Kidney glomerular epithelial cell (primary cell): ENCODE measurements around the gene VOPP1.

ENCODE experiments used
- DNase-seq: peaks from one replicate; lab custom pipeline; 2025; lab: John Stamatoyannopoulos, UW

Gene VOPP1

GRCh38 chr7:55468495-55468894 lies 103.8 kb downstream of the VOPP1 start:
- no peak for DNase-seq

GRCh38 chr7:55467047-55467593 lies 105.2 kb downstream of the VOPP1 start:
- no peak for DNase-seq

- DNase-seq = no peak
Observed at GRCh38 chr7:55465691-55466090, 106.6 kb downstream of the VOPP1 start.

DNA sequence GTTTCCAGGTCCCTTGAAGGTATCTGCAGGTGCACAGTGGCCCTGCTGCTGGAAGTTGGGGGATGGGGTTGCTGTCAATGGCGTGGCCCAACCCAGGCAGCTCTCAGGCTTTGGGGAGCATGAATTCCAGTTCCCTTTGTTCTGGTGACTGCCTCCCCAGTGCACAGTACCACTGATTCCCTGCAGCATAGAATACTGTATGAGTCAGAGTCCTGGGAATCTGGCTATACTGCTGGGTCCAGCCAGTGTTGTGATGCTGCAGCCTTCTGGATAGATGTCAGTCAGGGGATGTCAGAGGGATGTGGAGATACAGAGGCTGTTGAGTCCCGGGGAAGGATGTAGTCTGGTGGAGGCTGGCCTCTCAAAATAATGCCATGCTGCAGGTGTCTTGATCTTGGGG lies 107.9 kb downstream of the VOPP1 start:
- no peak for DNase-seq

DNA sequence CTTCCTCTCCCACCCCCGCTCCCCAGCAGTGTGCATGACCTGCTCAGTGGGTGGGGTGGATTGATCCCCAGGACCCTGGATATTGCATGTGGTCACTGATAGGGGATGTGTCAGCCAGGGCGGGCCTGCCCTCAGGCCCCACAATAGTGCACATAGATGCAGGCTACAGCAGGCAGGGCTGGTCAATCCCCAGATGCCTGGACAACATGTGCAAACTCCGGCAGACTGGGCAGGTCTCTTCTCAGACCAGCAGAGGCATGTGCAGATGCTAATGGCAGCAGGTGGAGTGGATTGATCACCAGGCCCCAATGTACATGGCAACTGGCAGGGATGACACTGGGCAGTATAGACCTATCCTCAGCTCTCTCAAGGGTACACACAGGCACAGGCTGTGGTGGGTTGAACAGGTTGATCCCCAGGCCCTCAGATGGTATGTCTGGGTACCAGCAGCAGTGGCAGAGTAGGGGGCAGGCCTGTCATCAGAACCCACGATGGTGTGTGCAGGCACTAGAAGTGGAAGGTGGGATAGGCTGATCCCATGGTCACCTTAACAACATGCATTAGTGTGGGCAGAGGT lies 108.5 kb downstream of the VOPP1 start:
- DNase-seq = no peak

DNA sequence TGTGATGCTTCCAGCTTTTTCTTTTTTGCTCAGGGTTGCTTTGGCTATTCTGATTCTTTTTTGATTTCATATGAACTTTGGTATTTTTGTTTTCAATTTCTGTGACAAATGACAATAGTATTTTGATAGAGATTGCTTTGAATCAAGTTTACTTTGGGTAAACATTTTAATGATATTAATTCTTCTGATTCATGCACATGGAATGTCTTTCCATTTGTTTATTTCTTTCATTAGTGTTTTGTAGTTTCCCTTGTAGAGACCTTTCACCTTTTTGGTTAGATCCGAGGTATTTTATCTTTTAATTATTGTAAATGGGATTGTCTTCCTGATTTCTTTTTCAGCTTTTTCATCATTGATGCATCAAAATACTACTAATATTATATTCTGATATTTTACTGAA lies 114.0 kb downstream of the VOPP1 start:
- no peak for DNase-seq

- DNase-seq = no peak
Observed at GRCh38 chr7:55457801-55458200, 114.5 kb downstream of the VOPP1 start.

GRCh38 chr7:55452971-55453370 lies 119.3 kb downstream of the VOPP1 start:
- DNase-seq = no peak

DNA sequence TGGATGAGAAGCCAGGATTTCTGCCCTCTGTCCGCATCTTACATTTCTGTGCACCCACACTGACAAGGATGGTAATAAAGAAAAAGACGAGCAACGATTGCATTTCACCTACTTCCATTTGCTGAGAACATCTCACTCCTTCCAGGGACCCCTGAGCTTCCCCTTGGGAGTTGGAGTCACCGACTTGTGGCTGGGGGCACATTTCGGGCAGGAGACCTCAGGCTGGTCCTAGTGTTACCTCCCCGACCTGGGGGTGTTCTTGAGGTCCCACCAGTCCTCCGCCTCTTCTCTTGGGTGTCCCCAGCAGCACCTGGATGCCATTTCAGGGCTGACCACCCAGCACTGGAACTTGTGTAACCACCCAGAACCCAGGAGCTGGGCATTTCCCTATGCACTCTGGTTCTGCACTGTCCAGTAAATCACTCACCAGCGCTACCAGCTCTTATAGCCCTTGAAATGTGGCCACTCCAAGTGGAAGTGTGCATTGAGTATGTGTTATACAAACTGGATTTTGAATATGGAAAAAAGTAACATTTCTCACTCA lies 122.2 kb downstream of the VOPP1 start:
- DNase-seq = no peak

DNA sequence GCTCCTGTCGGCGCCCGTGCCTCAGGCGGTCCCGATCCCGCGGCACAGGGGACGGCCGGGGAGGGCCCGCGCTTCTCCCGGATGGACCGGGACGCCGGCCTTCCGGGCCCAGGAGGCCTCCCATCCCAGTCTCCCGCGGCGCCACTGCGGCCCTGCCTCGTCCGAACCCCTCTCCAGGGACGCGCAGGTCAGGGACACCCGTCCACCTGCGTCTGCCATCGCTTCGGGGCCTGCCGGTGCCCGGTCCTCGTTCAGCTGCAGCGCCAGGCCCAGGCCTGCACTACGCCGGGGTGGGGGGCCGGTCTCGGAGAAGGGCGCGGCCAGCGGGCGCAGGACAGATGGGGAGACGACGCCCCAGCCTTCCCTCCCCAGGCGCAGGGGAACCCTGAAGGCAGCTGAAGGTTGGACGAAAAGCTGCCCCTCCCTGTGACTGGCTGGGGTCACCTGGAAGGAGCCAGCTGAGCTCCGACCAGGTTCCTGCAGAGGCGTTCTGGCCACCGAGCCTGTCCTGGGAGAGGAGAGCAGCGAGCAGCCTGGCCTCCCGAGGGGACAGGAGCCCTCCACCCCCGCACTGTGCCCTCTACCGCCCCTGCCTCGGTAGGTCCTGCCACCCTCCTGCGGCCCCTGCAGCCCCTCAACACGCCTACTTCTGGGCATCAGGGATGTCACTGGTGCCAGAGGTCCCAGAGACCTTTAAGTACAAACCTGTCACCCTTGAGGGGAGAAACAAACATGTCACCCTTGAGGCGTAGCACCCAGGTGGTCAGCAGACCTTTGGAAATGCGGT lies 122.9 kb downstream of the VOPP1 start:
- no peak for DNase-seq

GRCh38 chr7:55448526-55448925 lies 123.8 kb downstream of the VOPP1 start:
- DNase-seq = no peak

GRCh38 chr7:55444786-55445185 lies 127.5 kb downstream of the VOPP1 start:
- DNase-seq = no peak

DNA sequence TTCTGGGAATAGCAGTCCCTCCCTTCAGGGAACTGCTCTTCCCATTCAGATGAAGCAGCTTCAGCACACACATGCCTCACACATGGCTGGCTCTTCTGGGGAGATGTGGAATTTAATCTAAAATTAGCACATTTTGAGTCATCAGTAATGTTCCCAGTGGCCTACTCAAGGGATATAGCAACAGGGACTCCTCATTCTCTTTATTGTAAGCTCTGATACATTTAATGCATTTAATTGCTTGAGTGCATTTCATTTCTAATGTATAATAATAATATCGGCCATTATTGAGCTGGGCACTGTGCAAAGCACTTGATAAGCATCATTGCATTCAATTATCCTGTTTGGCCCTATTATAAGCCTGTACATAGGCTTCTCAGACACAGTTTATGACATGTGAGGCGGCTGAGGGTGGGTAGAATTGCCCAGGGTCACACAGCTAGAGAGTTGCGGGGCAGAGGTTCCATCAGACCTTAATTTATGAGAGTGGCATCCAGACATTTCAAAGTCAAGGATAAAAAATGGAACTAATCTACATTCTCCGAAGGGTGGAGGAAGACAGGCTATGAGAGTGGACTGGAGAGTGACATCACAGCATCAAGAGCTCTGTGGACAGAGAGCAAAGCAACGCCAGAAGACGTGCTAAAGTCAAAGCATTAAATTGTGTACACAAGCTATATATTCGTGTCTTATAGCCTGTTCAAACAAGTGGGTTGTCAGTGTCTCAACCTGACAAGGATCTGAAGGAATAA lies 130.4 kb downstream of the VOPP1 start:
- DNase-seq = no peak

DNA sequence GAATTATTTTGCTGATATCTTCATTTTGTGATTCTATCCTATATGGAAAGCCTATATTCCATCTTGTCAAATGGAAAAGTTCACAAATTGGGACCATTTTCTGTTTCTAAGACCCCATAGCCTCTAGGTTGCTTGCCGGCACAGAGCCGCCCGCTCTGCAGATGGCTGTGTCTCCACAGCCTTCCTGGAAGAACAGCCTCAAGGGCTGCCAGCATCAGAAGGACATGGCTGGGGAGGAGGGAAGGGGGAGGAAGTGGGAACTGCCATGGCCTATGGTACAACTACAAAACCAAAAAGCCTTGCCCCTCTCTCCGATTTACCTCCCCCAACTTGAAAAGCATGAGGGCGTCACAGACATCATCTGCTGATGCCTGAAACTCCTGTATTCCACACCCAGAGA lies 131.3 kb downstream of the VOPP1 start:
- no peak for DNase-seq

DNA sequence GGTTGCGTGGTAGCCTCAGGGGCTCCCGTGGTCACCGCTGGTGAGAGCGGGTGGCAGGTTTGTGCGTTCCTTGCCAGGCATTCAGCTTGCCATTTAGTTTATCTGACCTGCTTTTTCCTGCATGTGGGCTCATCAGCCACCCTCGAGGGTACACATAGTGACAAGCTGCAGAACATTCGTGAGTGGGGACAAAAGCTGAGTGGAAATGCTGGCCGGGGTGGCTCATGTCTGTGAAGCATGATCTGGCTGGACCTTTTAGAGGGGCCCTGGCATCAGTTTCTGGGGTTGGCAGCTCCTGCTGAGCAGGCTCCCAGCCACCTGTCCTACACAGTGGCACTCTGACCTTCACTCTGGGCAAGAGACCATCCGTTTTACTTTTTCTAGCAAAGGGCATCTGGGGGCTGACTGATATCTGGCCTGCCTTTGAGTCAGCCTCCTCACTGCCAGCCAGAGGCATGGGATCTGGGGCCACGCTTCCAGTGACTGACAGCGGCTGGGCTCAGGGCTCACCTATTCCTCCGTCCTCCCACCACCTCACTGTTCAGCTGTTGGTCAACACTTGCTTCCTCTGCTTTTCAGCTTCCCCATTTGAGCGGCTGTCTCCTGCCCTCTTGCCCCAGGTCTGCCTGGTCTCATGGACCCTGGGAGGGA lies 132.1 kb downstream of the VOPP1 start:
- no peak for DNase-seq

GRCh38 chr7:55439627-55440026 lies 132.7 kb downstream of the VOPP1 start:
- no peak for DNase-seq

DNA sequence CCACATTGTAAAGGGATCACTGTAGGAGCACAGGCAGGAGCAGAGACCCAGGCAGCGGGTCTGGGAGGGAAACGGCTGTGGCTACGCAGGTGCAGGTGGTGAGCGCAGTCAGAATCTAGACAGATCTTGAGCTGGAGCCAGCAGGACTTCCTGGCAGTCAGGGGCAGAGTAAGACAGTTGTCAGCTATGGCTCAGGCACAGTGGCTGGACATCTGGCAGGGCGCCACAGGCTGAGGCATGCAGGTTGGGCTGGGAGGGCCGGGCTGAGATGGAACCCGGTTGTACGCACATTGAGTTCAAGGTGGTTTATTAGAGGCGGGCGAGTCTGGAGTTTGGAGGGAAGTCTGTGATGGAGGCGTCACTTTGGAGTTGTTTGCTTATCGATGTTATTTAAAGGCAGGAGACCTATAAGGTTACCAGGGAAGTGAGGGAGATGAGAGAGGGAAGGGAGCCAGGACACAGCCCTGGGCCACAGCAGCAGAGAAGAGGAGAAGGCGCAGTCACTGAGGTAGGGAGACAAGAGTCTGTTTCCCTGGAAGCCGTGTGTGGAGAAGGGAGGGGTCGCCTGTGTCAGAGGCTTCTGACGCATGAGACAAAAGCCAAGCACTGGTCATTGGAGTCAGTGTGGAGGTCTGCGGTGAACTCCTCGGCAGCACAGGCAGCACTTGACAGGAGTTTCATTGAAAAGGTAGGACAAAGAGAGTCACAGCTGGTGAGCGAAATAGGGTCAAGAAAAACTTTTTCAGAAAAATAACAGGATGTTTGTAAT lies 133.4 kb downstream of the VOPP1 start:
- no peak for DNase-seq

- DNase-seq = no peak
Observed at GRCh38 chr7:55438085-55438756, 134.1 kb downstream of the VOPP1 start.

DNA sequence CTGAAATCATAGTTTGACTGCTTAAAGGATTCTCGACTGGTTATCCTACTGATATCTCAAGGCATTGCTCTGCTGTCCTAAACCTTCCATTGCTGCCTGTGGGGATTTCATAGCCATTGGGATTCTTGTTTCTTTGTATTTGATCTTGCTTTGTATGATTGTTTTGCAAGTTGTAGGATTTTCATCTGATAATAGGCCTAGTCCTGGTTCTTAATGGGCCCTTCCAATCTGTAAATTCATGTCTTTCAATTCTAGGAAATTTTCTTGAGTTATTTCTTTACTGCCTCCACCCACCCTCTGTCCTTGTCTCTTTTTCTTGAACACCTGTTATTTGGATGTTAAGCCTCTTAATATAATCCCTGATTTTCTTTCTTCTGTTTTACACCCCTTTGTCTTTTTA lies 134.9 kb downstream of the VOPP1 start:
- DNase-seq = no peak

DNA sequence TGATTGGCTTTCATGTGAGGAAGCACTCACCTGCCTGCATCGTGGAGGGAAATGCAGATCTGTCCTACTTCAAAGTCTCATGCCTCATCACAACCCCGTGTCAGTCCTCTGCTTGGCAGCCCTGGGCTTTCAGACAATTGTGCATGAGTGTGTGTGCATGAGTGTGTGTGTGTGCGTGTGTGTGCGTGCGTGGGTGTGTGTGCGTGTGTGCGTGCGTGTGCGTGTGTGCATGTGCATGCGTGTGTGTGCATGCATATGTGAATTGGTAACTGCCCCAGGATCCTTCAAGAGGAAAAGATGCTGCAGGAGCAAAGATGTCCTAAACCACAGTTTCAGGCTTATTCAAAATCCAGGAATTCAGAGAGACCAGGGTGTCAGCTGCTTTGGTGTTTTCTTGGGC lies 135.8 kb downstream of the VOPP1 start:
- no peak for DNase-seq

DNA sequence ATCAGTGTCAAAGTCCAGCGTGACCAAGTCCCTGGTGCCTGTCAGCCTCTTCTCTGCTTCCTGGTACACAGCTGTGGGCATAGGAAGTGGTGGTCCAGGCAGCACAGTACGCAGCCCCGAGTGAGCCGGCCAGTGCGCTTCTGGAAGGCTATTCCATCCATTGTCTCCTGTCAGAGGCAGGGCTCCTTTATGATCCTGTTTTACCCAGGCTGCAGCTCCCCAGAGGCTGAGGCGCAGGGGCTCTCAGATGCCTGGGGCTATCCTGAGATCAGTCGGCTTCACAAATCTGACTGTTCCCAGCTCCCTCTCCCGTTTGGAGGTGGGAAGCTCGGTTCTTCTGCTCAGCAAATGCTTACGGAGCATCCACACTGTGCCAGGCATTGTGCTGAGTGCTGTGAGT lies 136.8 kb downstream of the VOPP1 start:
- no peak for DNase-seq
